ENCODE measurements around the gene USP7.
A peak's percentile ranks its signal among the peaks of the same experiment; 100 is the strongest.

The USP7 gene

DNA sequence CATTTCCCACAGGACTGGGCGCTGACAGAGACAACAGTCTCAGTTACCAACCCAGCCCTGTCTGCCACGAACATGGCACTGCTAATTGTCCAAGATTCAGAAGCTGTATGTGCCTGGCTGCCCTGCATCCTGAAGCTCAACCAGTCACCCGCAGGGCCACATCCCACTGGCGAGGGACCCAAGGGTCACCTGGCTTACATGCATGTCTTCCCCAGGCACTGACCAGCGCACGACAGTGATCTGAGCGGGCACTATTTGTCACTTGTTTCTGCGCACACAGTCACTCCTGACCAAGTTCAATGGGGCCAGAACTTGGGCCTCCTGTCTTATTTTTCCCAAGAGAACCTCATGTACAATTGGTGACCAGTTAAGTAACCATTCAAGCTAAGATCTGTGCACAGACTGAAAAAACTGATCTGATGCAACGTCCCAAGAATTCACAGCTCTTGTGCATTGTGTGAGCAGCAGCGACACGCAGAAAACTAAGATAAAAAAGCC, 13.1 kb downstream of the USP7 start:
- DNase-seq: no peak

DNA sequence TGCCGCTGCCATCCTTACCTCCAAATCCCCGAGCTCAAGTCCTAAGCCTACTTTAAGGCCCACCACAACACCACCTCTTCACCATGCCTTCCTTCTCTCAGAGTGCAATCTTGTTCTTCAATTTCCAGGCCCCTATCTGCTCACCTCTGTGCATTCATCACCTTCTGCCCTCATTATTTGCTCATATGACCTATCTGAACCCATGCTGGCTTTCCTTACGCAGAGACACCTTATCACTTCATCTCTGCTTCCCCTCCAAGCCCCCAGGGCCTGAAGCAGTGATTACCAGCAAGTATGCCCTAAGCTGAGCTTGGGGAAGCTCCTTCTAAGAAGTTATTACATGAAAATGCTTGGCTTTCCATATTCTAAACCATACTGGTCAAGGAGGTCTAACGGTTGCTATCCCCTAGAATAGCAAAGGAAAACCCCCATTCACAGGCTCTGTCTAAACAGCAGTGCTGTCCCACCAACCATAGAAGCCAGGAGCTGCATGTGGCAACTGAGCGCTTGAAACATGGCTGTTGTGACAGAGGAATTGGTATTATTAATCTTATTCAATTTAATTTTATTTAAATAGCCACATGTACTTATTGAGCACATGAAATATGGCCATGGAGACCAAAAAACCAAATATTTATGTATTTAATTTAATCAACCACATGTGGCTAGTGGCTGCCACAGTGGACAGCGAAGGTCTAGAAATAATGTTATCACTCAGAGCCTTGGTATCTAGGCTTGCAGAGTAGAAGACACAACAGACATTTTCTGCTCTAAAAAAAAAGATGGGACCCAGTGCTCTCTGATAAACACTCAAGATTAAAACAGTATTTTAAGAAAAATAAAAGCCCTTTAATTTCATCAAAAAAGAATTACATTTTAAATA, 13.9 kb downstream of the USP7 start:
- no peak for DNase-seq

DNA sequence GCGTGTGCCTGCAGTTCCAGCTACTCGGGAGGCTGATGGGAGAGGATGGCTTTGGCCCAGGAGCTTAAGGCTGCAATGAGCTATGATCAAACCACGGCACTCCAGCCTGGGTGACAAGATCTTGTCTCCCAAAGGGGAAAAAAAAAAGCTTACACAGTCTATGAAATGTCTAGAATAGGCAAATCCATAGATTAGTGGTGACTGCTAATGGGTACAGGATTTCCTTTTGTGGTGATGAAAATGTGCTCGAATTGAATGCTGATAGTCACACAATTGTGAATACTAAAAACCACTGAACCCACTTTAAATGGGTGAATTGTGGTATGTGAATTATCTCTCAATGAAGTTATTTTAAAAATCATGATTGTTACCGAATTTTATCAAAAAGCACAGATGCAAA, 14.9 kb downstream of the USP7 start:
- no peak for DNase-seq

DNA sequence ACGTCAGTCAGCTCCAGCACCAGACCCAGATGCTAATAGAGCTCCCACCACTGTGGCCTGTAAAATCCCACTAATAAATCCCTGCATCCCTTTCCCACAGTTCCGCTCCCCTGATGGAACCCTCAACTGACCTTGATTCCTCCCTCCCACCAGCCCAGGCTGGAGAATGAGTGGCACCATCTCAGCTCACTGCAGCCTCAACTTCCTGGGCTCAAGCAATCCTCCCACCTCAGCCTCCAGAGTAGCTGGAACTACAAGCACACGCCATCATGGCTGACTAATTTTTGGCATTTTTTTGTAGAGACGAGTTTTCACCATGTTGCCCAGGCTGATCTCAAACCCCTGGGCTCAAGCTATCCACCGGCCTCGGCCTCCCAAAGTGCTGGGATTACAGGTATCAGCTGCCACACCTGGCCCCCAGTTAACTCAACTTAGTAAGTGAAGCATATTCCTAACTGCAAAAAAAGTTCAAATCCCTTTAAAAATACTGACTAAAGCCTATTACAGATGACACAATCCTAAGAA, 15.6 kb downstream of the USP7 start:
- no peak for DNase-seq

DNA sequence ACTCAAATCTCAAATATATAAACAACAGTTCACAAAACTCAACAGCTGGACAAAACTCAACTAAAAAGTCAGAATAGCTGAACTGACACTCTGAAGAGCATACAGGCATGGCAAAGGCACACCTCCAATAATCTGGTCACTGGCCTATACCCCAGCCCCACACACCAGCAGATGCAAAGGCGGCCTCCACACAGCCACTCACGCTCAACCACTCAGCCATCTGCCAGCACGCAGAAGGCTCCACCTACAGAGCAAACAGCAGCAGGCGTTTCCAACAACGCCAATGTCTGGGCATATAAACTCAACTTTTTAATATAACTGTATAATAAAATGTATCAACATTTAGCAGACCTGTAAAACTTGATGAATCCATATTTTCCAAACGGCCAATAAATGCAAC, 17.2 kb downstream of the USP7 start:
- DNase-seq: peak in 1 of 2 donors; percentile 19

DNA sequence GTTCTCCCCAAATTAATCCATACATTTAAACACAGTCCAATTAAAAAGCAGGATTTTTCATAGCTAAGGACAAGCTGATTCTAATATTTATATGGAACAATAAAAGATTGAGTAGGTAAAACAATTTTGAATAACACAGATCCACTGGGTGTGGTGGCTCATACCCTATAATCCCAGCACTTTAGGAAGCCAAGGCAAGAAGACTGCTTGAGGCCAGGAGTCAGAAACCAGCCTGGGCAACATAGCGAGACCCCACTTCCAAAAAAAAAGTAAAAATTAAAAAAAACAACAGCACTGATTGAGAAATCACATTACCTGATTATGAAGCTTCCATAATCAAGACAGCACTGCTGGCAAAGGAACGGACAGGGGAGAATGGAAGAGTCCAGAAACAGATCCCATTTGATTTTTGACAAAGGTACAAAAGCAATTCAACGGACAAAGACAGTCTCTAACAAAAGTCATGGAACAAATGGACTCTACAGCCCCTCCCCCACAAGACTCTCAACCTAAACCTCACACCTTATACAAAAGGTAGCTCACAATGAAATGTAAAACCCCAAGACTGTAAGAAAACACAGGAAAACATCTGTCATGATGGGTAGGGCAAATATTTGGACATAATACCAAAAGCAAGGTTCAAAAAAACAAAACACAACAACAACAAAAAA, 17.9 kb downstream of the USP7 start:
- DNase-seq: no peak

DNA sequence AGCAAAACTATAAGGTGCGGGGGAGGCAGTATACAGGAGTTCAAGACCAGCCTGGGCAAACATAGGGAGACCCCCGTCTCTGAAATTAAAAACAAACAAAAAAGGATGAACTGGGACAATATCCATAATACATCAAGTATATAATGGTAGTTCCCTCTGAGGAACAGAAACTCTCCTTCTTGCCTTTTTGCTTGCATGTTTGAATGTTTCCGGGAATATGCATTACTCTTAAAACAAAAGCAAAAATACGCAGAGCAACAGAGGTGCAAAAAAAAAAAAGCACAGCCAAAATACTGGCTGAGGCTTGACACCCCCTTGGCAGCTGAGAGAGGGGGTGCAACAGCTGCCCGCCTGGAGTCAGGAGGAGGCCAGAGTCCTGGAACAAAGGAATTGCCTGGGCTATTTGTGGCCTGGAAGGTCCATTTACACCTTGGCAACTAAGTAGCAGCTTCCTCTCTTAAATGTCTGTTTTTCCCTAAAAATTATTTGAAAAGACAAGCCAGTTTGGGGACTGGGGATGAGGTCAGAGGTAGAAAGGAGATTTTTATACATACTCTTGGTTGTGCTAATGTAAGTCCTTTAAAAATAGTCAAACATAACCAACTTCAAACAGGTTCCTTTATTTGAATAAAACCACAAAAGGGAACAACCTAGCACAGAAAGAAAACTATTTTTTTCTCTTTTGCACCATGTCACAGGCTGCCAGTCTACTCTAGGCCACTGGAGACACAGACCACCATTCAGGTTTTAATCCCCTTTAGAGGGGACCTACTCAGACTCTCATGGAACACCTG, 19.5 kb downstream of the USP7 start:
- DNase-seq: no peak

DNA sequence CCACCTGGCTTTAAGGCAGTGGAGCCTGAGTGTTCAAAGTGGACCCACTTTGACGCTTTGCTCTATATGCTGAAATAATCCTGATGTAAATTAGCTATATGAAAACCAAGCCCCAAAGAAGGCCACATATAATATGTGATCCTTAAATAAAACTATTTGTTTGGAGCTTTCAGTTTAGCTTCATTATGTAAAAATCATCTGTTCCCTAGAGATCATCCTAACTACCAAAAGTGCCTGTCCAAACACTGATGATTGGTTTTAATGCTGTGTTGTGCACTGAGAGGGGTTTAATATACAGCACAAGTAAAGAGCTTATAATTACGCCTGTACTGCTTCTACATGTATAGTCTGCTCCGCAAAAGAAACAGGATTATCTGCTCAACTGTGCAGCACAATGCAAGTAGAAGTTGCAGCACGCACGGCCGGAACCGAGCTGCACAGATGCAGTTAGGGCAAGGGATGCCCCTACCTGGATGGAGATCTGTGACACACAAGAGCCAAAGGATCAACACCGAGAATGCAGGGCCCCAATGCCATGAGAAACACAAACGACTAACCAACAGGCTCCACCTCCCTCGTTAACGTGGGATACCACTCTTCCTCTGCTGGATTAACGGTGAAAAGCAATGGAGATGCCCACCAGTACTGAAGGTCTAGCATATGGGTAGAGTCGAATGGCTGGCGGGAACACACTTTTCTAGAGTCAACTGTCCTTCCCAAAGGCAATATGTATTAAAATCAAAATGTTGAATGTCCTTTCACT, 20.5 kb downstream of the USP7 start:
- no peak for DNase-seq

DNA sequence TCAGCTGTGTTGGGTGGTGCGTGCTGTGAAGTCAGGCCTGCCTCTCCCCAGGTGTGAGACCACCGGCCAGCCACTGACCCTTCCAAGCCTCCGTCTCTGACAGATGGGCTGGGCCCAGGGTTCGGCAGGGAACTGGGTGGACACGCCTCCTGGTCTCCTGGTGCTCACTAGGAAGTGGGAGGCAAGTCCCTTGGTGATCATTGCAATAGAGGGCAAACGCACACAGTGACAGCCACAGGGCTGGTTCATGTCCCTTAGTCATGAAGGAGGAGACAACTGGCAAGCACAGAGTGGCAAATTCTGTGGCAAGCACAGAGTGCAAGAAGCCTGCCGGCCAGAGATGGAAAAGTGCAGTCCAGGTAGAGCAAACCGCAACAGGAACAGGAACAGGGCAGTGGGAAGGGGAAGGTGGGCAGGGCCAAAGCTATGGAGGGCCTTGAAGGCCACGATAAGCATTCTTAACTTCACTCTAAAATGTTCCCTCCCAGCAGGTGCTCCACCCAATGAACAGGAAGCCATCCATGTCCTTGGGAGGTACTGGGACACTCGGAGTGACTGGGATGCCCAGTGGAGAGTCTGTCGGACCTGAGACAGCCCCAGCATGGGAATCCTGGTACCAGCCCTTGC, 21.9 kb downstream of the USP7 start:
- peak in 1 of 2 donors; percentile 34 for DNase-seq

DNA sequence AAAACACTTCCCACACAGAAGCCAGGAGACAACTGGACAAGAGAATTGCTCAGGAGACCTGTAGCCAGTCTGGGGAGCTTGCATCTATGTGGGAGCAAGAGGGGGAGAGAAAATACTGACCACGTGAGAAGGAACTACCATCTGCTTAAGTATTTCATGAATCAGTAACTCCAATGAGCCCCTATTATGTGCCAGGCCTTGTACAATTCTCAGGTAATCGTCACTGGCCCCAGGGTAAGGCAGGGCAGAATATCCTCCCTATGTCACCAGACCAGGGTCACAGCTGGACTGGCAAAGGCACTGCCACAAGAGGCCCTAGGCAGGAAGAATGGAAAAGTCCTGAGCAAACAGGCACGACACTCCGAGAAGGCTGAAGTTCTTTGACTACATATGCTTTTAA, 25.9 kb downstream of the USP7 start:
- no peak for DNase-seq

DNA sequence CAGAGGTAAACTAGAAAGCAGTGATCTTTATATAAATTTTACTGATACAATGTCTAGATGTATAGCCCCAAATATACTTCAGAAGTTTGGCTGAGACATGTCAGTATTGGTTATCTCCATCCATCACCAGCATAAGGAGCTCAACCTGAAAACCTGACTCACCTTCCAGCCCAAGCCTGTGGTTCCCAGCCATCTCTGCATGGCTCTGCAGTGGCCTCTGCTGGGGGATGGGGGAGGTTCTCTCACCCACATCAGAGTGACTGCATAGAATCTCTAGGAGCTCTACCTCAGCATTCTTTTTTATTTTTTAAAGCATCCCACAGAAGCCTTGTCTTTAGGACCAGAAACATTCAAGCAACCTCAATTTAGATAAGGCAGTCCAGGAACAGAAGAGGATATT, 27.3 kb downstream of the USP7 start:
- DNase-seq: peak; percentile 68 to 71

DNA sequence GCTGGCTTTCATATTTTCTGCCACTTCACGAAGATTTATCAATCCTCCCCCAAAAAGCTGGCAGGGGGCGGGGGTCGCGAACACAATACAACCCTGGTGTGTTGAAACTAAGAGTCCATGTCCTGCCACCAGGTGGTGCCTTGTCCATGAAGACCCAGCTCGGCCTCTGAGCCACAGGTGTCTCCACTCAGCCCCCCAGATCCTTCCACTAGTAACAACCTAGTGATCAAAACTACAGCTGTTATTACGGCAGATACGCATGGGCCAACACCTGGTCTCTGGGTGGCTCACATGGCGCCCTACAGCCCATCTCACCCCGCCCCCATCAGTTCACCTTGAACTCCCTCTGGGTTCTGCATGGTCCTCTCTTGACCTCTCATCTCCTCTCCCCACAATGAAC, 27.7 kb downstream of the USP7 start:
- peak; percentile 16 to 21 for DNase-seq

DNA sequence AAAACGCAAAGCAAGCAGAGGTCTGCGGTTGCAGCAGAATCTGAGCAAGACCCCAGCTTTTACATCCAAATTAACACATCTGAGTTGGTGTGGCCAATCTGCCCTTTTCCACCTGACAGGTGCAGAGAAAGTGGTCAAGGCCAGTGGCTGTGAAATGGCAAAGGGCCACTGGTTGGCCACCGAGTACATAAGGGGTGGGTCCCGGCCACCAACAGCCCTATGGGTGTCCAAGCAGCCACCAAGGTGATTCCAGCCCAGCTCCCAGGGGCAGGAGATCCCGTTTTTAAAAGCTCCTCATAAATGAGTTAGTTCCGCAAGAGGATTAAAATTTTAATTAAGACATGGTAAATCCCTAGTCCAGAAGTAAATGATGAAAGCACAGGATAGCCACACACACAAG, 29.1 kb downstream of the USP7 start:
- DNase-seq: no peak

DNA sequence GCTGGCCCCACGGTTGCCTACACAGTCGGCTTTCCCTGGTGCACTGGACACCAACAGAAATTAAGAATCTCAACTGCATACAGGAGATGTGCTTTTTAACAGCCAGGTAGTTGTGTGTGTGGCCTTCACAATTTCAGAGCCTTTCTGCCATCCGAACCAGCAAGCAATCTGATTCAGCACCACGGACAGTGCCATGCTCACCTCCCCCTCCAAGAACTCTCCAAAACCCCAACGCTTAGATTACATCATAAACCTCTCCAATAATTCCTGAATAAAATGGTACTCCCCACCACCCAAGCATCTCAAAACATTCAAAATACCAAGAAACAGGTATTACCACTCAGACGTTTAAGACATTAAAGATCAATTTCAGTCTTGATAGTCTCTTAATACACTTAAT, 31.8 kb downstream of the USP7 start:
- peak; percentile 36 to 50 for DNase-seq

DNA sequence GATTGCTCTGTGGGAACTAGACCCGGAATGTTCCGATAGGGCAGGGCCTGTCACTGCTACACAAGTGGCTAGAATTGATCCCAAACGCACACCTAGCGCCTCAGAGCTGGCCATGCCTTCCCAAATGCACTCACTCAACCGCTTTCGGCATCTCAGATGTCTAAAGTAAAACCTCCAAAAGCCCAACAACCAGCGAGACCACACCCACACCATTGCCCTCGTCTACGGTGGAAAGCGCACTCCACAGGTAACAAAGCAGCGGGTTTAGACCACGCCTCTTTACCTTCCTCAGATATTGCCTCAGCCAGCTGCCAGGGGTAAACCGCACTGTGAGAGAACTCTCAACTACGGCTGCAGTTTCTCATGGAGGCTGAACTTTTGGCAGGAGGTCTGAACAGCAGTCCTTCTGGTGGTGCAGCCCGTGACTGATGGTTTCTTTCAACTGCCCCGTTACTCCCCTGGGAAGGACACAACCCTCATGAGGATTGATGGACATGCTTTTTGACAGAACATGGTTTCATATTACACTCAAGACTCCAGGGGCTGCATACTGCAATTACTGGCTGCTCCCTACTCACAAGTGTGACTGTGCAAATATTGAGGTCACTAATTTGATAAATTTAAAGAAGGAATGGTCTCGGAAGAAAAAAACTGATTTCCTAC, 34.5 kb downstream of the USP7 start:
- no peak for DNase-seq

DNA sequence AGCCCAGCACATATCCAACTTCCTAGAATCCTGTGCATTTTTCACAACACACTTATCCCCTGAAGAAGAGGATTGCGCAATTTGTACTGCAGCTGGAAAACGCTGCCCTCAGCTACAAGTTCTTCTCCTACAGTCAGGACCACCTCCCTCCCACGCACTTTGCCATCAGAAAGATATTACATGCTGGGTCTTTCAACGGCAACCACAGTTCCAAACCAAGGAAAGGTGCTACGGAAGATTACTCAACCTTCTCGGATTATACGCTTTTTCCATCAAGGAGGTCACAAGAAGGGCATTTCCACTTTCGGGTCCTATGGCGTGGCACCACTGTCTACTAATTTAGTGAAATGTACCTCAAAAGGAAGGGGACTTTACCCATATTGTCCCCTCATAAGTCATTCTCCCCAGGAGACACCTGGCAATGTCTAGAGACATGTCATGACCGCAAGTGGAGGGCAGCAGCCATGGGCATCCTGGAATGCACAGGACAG, 35.2 kb downstream of the USP7 start:
- no peak for DNase-seq

DNA sequence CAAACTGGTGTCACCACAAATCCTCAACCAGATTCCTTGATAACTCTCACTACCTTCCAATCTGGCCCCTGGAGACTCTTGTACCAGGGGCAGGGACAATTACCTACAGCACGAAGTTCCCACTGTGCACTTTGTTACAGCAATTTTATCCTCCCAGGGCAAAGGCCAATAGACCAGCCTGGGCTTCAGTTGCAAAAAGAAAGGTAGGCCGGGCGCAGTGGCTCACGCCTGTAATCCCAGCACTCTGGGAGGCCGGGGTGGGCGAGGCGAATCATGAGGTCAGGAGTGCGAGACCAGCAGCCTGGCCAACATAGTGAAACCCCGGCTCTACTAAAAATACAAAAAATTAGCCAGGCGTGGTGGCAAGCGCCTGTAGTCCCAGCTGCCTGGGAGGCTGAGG, 36.9 kb downstream of the USP7 start:
- no peak for DNase-seq

DNA sequence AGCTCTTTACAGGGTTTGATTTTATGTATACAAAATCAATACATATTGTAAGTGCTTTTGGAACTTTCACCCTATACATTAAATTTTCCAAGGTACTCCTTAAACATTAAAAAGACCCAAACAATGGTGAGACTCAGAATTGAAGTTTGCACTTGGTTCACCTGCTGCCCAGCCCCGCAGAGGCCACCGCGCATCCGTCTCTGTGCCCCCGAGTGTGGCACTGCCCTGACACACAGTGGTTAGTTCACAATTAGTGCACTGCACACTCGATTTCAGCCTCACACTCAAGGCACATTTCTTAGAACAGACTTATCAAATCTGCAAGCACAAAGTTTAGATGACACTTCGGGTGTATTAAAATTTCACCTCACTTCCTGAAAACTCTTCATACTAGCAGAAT, 38.3 kb downstream of the USP7 start:
- no peak for DNase-seq

DNA sequence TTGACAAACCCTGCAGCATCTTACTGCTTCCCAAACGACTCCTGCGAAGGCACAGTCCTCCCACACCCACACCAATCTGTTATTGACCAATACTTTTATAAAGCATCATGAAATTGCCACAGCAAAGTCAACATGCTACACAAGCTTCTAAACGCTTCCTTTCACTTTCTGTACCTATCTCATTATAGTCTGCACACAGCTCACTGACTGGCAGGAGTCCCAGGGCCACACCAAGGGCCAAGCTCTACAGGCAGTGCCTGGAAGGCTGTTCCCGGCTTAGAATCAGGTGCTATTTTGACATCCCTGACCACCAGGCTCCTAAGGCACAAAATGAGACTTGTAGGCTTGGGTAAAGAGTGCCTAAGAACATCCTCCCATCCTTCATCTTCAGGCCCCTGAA, 39.5 kb downstream of the USP7 start:
- no peak for DNase-seq

DNA sequence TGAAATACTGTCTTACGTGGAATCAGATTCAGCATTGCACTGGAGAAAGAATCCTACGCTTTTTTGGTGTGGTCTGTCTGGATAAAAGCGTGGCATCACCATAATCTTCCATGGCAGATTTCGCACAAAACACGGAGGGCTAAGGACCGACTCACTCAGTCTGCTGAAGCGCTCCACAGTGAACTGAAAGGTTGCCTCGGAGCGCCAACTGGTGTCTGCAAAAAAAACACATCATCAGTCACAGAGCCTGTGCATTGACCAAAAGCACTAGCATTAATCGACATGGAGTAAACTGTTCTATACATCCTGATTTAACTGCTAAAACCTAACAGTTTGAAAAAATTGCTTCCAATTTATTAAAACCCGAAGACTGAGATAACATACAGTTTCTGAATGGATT, 40.5 kb downstream of the USP7 start:
- no peak for DNase-seq

DNA sequence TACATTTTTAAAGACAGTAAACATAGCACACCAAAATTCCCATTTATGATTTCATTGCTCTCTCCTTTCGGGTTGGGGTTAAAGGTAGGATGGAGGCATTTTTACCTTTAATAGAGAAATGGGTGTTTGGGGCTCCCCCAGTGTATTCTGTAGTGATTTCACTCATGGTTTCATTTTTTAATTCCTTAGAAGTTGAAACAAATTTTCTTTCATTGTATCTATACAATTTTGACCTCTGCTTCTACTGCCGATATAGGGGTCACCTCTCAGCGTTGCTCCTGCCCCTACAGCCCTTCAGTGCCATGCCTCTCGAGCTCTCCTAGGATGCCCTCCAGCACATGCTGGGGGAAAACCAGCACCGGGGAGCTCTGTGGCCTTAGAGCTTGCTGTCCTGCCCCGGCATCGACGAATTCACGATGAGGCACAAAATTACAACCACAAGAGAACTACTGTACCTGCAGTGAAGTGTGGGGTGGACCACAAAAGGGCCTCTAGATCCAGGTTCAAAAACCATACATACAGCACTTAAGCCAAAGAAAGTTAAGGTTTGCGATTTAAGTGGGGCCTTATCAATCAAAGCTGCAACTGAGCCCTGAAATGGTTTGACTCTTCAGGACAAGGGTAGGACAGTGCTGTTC, 42.2 kb downstream of the USP7 start:
- no peak for DNase-seq

All from CD4-positive, alpha-beta T cell treated with Interleukin-1 beta for 1 hour (primary cell).